GM19238 (cell line): ENCODE data around the gene SLC6A17.

Experiments used
- DNase-seq: peaks from one replicate; pipeline ENCODE4 v3.0.0; 2011; ENCODE audit warnings: low spot score; ENCODE audit not compliant: insufficient read length

SLC6A17 gene

DNA sequence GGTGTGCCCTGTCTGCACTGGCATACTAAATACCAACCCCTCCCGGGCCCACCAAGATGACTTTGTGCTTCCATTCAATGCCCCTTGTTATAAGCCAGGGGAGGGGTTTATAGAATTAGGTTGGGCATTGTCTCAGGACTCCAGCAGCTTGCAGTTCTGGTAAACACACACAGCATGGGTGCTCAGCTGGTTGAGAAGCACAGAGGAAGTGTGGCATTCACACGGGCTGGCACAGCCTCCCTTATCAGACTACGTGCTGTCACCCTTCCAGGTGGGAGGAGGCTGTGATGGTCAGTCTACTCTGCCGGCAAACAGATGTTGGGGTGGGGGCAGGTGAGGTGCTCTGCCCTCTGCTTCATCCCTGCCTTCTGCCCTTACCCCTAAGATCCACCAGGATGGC is 15.0 kb upstream of the SLC6A17 start:
- DNase-seq = no peak

DNA sequence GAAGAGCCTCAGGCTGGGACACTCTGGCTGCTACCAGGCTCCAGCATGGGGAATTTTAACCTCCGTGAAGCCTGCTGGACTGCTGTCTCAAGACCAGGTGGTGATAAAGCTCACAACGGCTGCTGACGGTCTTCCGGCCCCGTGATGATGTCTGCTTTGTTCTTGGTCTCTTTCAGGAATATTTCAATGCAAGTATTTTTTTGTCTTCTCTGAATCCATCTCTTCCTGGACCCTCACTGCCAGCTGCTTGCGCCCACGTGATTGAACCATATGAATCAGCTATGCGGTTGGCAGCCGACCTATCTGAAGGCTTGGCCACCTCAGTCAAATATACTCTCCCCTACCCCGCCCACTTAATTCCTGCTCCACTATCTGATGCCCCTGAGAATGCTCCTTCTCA is 14.6 kb upstream of the SLC6A17 start:
- no peak for DNase-seq

DNA sequence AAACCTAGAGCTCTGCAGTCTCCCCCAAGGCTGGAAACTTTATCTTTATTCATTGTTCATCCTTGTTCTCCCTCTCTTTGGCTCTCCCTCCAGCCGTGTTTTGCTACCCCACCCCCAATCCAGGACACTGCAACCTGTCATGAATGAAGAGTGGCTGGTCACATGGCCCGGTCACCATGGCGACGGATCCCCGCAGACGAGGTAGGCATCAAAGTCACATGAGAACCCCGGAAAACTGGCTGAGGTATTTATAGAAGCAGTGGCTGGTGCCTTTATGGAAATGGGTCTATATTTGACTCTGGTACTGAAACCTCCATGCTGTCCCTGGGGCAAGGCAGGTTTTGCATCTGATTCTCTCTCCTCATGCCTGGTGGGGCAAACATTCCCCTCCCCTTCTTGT is 13.4 kb upstream of the SLC6A17 start:
- no peak for DNase-seq

DNA sequence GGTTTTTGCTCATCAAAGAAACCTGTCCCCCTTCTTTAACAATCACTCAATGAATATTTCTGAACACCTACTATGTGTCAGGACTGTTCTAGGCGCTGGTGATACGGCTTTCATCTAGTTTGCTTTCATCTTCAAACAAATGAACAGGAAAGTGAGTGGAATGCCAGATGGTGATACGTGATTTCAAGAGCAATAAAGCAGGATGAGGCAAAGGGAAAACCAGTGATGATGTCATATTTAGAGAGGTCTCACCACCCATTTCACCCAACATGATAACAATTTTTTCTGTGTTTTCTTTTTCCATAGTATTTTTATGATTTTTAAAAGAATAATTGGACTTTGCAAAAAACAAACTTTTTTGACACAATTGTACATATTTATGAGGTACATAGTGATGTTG is 11.3 kb upstream of the SLC6A17 start:
- DNase-seq = no peak

DNA sequence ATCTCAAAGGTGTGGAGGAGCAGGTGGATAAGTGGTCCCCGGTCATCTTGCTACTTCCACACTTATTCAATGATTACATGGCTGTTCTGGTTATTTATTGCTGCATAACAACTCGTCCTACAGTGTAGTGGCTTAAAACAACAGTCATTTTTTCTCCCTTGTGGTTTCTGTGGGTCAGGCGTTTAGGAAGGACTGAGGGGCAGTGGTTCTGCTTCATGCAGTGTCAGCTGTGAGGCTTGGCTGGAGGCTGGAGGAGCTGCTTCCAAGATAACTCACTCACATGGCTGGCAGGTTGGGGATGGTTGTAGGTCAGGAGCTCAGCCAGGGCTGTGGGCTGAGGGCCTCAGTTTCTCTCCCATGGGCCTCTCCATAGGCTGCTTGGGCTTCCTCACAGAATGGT is 5.9 kb upstream of the SLC6A17 start:
- no peak for DNase-seq

DNA sequence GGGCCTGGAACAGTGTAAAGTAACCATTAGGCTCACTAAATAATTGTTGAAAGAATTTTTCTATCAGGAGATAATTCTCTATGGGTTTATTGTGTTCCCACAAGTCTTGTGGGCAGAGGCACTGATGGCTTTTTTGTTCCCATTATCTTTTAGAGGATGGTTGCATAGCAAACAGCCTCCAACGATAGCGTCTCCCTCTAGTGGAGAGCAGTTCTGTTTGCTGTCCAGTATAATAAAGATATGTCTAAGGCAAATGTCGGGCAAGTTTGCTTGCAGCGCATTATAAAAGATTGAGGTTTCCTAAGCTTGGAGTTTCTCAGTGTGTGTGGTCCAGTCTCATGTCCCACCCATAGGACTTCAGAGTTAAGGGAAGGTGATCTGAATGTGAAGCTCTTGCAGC is 1.3 kb upstream of the SLC6A17 start:
- no peak for DNase-seq

DNA sequence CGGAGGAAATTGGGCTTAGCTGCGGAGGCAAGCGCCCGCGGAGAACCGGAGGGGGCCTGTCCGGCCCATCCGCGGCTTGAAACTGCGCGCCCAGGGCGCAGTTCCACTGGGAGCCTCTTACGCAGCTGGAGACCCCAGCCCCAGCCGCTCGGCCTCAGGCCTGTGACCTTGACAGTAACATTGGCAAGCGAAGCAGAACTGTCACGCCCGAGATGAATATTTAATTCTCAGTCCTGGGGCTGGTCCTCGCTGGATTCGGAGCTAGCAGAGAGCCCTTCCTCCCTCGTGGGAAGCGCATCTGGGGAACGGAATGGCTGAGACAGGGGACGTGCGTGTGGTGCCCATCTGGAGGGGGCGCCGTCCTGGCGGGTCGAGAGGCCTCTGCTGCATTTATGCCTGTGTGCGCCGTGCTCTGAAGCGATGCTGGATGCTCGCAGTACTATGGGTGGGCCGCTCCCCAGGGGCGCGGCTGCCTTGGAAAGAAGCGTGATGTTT is 928 bp downstream of the SLC6A17 start:
- DNase-seq = no peak

DNA sequence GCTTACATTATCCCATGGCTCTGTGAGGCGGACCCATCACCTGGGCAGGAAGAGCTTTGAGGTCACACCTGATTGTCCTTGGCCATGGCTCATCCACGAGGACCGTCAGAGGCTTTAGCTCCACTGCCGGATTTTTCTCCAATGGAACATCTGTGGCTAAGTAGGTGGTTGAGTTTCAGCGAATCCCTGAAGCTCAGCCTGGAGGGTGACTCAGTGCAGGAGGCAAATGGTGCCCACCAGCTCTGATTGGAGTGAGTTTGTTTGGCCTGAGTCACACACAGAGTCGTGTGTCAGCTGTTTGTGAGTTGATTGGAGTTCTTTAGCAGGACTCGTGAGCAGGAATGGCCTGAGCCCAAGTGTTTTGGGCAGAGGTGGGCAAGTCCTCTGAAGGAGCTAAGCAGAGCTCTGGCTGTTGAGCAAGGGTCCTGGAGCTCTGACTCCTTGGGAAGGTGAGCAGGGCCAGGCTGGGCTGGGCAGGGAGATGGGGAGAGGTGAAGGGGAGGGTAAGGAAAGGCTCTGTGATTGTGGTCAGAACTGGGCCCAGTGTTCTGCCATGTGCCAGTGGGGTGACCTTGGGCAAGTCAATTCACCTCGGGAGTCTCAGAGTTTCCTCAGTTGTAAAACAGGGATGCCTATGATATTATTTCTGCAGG is 2.0 kb downstream of the SLC6A17 start:
- DNase-seq = no peak

DNA sequence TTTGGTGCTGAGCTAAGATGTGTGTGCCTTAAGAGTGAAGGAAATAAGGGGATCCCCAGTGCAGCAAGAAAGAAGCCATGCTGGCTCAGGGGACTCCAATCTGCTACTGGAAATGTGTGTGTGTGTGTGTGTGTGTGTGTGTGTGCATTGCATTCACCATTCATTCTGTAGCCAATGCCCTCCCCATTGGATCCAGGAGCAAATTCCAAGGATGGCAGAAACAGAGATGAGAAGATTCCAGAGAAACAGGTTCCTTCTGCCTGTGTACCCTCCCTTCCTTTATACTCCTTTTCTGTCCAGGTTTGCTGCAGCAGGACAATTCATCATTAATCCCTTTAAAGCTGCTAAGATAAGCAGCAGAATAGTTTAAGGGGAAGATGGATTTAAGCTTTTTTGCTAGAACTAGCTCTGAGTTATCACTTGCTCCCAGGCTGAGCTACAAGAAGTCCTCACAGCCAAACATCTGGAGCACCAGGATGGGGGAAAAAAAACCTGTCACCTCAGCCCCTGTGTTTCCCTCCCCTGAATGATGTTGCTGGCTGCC is 3.2 kb downstream of the SLC6A17 start:
- no peak for DNase-seq

DNA sequence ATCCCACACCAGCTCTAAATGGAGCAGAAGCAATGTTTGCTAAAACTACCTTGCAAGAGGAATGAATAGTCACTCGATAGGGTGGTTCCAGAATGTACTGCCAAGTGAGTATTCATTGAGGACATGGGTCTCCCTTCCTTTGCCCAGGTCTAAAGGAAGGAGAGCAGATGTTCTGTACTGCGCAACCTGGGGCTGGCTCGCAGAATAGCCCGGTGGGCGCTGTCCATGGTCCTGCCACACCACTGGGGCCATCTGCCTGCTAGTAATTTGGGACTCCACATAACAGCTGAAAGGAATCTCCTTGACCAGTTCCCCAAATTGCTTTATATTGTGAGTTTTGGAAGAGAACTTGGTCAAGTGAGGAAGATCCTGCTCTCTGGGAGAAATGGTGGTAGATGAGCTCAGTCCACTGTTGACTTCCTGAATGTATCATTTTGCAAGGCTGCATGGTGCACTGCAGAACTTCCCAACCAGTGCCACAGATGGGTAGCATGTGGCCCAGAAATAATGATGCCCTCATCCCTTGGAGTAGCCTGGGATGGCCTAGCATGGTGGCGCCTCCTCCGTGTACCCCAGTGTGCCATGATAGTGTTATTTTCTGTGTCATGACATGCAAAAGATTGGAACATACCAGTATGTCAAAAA is 5.7 kb downstream of the SLC6A17 start:
- DNase-seq = peak; percentile 40

DNA sequence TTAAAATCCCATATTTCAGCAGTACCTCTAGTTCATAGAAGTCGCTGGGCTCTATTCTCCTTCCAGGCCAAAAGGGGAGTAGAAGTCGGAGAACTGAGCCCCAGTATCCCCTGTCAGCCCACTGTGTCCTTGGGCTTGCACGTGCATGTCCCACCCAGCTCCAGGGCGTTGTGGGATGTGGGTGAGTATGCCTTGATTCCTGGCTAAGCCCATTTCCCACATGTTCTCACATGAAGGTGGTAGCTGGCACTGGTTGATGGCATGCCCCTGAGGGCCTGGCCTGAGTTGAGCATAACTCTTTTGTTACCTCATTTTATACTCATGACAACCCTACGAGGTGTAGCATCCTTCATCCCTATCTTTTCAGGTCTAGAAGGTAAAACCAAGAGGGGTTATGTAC is 8.0 kb downstream of the SLC6A17 start:
- DNase-seq = no peak

DNA sequence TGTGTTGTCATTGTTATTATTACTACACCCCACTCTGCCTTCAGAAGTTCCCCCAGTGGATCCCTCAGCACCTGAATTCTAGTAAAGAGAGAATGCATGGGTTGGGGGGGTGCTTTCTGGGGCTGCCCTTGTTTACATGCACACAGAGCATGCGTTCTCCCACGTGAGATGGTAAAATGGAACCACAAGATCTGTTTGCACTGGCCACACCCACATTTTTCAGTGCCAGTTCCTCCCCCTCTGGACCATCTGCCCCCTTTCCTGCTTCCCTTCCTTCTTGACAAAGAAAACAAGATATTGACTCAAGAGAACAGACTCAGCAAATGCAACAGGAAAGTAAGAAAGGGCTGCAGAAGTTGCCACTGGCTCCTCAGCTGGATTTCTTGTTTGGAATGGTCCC is 8.9 kb downstream of the SLC6A17 start:
- no peak for DNase-seq

DNA sequence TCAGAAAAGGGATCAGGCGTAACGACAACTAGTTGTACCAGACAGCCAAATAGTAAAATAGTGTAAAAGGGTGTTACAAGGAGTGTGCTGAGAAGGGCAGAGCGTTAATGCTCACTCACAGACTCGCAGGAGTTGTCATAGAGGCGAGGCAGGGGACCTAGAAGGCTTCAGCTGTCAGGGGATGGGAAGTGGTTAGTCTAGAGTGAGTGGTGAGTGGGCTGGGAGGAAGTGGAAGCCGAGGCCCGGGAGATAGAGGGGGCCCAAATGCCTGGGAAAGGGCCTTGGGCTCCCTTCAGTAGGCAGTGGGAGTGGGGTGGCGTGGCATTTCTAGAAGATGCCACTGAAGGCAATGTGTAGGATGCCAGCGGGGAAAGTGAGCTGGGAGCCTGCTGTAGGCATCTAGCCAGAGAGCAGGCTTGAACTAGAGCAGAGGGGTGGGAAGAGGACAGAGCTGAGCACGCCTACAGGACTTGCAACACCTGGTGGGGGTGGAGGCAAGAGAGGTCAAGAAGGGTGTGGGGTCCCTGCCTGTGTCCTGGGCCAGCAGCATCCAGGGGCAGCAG is 10.3 kb downstream of the SLC6A17 start:
- no peak for DNase-seq

DNA sequence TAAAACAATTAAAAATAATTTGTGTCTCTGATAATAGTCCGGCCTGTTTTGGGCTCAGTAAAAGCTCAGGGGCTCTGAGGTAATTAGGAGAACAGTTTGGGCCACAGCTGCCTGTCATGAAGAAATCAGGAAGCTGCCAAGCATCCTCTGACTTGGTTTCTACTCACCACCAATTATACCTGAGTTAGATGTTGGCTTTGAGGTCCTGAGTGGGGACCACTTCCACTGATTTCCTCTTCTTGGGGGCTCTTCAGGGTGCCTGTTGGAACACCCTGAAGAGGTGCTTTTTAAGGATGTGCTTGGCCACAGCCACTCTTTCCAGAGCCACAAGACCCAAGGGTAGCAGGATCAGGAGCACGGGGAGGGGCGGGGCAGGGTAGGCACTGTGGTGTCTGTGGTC is 10.9 kb downstream of the SLC6A17 start:
- DNase-seq = no peak

DNA sequence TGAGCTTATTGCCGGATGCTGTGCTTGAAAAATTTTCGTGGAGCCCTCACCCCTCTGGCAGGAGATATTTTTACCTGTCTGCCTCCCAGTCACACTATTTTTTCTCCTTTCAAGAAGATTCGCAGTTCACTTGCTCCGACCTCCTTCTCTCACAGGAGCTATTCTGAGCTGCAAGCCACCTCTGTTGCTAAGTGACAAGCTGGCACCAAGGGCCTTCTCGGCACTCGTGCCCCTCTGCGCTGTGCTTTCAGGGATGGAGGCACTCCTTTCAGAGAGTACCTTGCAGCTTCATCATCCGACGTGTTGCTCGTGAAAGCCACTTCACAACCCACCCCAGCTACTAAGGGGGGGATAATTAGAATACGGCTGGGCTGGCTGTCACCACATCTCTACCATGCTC is 11.6 kb downstream of the SLC6A17 start:
- no peak for DNase-seq

DNA sequence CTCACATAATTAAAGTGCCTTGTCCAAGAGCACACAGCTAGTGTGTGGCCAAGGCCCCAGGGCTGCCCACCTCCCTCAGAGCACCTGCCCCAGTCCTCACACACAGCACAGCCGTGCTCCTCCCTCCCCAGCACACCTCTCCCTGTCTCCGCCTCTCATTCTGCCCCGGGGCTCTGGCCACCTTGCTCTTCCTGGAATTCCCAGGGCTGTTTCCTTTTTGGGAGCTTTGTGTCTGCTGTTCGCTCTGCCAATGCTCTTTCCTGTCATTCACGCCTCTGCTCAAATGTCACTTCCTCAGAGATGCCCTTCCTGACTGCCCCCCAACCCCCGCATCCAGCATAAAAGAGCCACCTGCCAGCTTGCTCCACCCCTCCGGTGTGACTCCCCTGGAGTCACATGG is 13.3 kb downstream of the SLC6A17 start:
- no peak for DNase-seq

DNA sequence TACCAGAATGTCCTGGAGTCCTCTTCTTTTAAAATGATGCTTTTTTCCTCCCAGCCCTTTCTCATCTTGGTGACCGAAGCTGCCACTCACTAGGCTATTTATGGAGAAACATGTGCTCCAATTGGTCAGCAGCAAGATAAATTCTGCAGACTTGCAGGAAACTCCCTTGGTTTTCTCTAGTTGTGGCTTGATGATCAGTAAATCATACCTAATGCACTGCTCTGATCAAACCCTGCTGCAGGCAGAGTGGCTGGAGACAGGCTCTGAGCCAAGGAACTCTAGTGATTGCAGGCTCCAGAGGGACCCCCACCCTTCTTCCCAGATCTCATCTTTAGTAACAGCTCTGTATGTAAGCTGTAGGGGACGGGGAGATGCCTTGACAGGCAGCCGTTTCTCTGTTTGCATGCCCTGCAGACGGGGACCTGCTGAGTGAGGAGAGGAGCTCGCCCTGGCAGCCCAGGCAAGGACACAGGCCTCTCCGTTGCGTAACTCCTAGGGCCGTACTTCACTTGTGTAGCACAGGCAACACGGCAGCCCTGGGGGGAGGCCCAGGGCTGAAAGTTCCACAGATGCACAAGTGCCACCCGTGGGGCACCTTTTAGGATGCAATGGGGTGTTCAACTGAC is 14.5 kb downstream of the SLC6A17 start:
- DNase-seq = no peak

DNA sequence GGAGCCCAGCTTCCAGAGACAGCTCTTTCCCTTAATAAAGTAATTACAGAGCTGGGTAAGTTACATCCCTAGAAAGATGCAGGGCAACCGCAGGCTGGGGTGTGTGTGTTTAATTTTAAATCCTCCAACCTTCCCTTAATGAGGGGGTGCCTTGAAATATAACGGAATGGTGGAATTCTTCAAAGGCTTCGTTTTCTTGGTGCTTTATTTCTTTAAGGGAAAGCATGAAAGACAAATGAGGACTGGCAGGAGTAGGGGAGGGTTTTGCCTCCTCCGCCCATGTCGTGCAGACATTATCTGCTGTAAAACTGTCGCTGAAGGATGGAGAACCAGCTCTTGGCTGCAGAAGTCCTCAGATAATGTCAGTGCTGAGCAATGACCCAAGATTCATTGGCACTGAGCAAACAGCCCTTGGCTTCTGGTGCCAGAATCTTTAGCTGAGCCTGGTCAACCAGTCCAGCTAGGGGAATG is 15.5 kb downstream of the SLC6A17 start:
- no peak for DNase-seq

DNA sequence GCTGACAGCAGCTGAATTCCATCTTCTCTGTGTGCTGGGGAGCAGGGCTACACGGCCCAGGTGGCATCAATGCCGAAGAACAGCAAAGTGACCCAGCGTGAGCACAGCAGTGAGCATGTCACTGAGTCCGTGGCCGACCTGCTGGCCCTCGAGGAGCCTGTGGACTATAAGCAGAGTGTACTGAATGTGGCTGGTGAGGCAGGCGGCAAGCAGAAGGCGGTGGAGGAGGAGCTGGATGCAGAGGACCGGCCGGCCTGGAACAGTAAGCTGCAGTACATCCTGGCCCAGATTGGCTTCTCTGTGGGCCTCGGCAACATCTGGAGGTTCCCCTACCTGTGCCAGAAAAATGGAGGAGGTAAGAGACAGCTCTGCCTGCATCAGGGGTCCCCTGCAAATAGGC is 16.6 kb downstream of the SLC6A17 start:
- DNase-seq = no peak

DNA sequence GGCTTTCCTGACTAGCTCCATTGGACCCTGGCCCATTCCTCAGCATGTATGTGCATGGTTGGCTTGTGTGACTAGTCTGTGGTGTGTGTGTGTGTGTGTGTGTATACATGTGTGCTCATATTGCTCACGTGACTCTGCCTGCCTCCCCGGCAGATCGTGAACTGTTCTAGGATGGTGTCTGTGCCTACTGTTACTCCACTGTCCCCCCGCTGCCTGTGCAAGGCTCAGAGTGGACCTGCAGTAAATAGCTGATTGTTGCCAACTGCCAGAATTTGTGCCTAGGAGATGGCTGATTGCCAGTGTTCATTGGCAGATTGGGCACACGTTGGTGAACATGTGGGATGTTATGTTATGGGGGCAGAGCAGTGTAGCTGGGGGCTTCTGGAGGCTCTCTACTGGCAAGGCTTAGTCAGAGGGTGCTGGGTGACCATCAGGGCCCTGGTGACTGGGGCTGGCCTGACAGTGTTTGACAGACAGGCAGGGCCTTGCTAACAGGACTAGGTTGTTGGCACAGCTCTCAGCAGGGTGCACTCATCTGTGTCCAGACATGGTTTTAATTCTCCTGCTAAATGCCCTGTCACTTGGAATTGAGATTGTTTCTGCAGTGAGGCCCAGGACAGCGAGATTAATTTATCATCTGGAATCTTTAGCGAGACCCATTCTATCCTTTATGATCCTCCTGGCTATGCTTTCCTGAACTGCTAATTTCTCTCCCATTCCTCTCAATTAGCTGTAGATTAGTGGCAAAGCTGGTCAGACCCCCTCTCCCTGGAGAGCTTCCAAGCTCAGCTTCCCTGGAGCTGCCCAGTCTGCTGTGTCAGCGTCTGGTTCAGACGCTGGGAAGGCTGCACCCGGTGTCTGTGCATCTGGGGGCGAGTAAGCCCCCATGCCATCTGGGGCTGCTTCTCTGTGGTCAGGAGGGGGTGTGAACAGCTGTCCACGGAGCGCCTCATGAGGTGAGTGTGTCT is 20.8 kb downstream of the SLC6A17 start:
- no peak for DNase-seq

DNA sequence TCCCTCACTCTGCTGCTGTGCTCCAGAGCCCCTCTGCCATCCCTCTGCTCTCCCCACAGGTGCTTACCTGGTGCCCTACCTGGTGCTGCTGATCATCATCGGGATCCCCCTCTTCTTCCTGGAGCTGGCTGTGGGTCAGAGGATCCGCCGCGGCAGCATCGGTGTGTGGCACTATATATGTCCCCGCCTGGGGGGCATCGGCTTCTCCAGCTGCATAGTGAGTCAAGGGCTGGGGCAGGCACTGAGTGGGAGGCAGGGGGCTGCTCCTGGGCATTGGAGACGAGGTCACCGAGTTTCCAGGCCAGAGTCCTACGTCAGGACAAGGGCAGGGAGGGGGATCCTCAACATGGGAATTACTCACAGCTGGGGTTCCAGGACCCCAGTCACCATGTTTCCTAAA is 21.7 kb downstream of the SLC6A17 start:
- no peak for DNase-seq
